ENCODE measurements around the gene ELK3.

The ELK3 gene

GRCh38 chr12:96233939-96234461 is 39.8 kb downstream of the ELK3 start:
- Histone ChIP-seq H3K4me3 (peak overlapping the region; percentile 42), H3K27ac (peak overlapping the region; percentile 57 to 85)
- DNase-seq (ENCODE audit: low spot score), result peak; percentile 97
- TF ChIP-seq, protein P1, sequence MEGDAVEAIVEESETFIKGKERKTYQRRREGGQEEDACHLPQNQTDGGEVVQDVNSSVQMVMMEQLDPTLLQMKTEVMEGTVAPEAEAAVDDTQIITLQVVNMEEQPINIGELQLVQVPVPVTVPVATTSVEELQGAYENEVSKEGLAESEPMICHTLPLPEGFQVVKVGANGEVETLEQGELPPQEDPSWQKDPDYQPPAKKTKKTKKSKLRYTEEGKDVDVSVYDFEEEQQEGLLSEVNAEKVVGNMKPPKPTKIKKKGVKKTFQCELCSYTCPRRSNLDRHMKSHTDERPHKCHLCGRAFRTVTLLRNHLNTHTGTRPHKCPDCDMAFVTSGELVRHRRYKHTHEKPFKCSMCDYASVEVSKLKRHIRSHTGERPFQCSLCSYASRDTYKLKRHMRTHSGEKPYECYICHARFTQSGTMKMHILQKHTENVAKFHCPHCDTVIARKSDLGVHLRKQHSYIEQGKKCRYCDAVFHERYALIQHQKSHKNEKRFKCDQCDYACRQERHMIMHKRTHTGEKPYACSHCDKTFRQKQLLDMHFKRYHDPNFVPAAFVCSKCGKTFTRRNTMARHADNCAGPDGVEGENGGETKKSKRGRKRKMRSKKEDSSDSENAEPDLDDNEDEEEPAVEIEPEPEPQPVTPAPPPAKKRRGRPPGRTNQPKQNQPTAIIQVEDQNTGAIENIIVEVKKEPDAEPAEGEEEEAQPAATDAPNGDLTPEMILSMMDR (IDR thresholded peaks at IDR 0.05), result no peak

- TF ChIP-seq, protein P1 (IDR thresholded peaks at IDR 0.05), result no peak
- H3K27ac ChIP-seq, result peak overlapping the region; percentile 18 to 85
- no peak for DNase-seq (ENCODE audit: low spot score)
- H3K4me3 ChIP-seq, result peak overlapping the region; percentile 42
These were observed 40.7 kb downstream of the ELK3 start for GRCh38 chr12:96234591-96235483.

GRCh38 chr12:96235484-96235826 is 41.3 kb downstream of the ELK3 start:
- no peak overlapping the region for H3K4me3 ChIP-seq
- H3K27ac ChIP-seq, result peak overlapping the region in 1 of 2 donors; percentile 85
- DNase-seq (ENCODE audit: low spot score), result no peak
- TF ChIP-seq, protein P1 (IDR thresholded peaks at IDR 0.05), result no peak

- peak overlapping the region; percentile 9 to 85 for H3K27ac ChIP-seq
- TF ChIP-seq, protein P1 (IDR thresholded peaks at IDR 0.05), result no peak
- no peak for DNase-seq (ENCODE audit: low spot score)
- no peak overlapping the region for H3K4me3 ChIP-seq
These were observed 42.1 kb downstream of the ELK3 start for GRCh38 chr12:96236221-96236822.

DNA sequence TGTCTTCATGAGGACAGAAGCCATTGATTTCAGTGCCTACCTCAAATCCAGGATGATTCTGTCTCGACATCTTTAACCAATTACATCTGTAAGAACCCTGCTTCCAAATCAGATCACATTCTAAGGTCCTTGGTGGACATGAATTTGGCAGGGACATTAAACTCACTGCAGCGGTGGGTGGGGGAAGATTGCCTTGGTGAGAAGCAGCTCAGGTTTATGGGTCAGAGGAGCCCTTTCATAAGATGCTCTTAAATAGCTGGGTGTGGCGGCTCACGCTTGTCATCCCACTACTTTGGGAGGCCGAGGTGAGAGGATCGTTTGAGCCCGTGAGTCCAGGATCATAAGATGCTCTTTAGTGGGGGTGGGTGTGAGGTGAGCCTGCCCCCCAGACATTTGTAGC is 42.9 kb downstream of the ELK3 start:
- DNase-seq (ENCODE audit: low spot score), result no peak
- H3K4me3 ChIP-seq, result peak overlapping the region; percentile 33
- TF ChIP-seq, protein P1 (IDR thresholded peaks at IDR 0.05), result no peak
- H3K27ac ChIP-seq, result peak overlapping the region; percentile 43 to 85

GRCh38 chr12:96237465-96238077 is 43.4 kb downstream of the ELK3 start:
- Histone ChIP-seq H3K27ac (peak overlapping the region; percentile 43 to 85), H3K4me3 (peak overlapping the region; percentile 33)
- TF ChIP-seq, protein P1 (IDR thresholded peaks at IDR 0.05), result no peak
- peak; percentile 89 for DNase-seq (ENCODE audit: low spot score)
